Measurements from ENCODE around the gene SLC35F4.
"Not testable (repeated sequence)": the region's sequence is repeated elsewhere in the genome, so short reads cannot be mapped to it uniquely, and the experiment has no call there.

The SLC35F4 gene

GRCh38 chr14:57761800-57762199 is 104.1 kb downstream of the SLC35F4 start:
- Histone ChIP-seq H3K36me3 (ENCODE audit: control insufficient read depth, insufficient read depth, low read length) (no peaks in the 10 kb centered on the region), H3K4me1 (ENCODE audit: control insufficient read depth, insufficient read depth, low read length) (no peaks in the 10 kb centered on the region), H3K9ac (ENCODE audit: low read length) (no peak overlapping the region), H3K27ac (ENCODE audit: low read depth, low read length) (no peak overlapping the region), H3K4me3 (ENCODE audit: low read length) (no peak overlapping the region), H3K27me3 (ENCODE audit: control insufficient read depth, insufficient read depth, low read length) (no peaks in the 10 kb centered on the region)

GRCh38 chr14:57760896-57761295 is 105.0 kb downstream of the SLC35F4 start:
- Histone ChIP-seq H3K4me1 (ENCODE audit: control insufficient read depth, insufficient read depth, low read length) (no peaks in the 10 kb centered on the region), H3K36me3 (ENCODE audit: control insufficient read depth, insufficient read depth, low read length) (no peaks in the 10 kb centered on the region), H3K27me3 (ENCODE audit: control insufficient read depth, insufficient read depth, low read length) (no peaks in the 10 kb centered on the region), H3K9ac (ENCODE audit: low read length) (no peak overlapping the region), H3K27ac (ENCODE audit: low read depth, low read length) (no peak overlapping the region), H3K4me3 (ENCODE audit: low read length) (no peak overlapping the region)

- Histone ChIP-seq H3K27me3 (ENCODE audit: control insufficient read depth, insufficient read depth, low read length) (no peaks in the 10 kb centered on the region), H3K4me3 (ENCODE audit: low read length) (no peak overlapping the region), H3K36me3 (ENCODE audit: control insufficient read depth, insufficient read depth, low read length) (no peaks in the 10 kb centered on the region), H3K9ac (ENCODE audit: low read length) (no peak overlapping the region), H3K27ac (ENCODE audit: low read depth, low read length) (no peak overlapping the region), H3K4me1 (ENCODE audit: control insufficient read depth, insufficient read depth, low read length) (no peaks in the 10 kb centered on the region)
Observed at GRCh38 chr14:57755018-57755521, 110.8 kb downstream of the SLC35F4 start.

- H3K9ac ChIP-seq (ENCODE audit: low read length): no peak overlapping the region
- H3K27me3 ChIP-seq (ENCODE audit: control insufficient read depth, insufficient read depth, low read length): no peaks in the 10 kb centered on the region
- no peaks in the 10 kb centered on the region for H3K4me1 ChIP-seq (ENCODE audit: control insufficient read depth, insufficient read depth, low read length)
- H3K4me3 ChIP-seq (ENCODE audit: low read length): no peak overlapping the region
- no peak overlapping the region for H3K27ac ChIP-seq (ENCODE audit: low read depth, low read length)
- H3K36me3 ChIP-seq (ENCODE audit: control insufficient read depth, insufficient read depth, low read length): no peaks in the 10 kb centered on the region
Observed at GRCh38 chr14:57754527-57754926, 111.4 kb downstream of the SLC35F4 start.

GRCh38 chr14:57753821-57754220 is 112.1 kb downstream of the SLC35F4 start:
- no peaks in the 10 kb centered on the region for H3K27me3 ChIP-seq (ENCODE audit: control insufficient read depth, insufficient read depth, low read length)
- H3K36me3 ChIP-seq (ENCODE audit: control insufficient read depth, insufficient read depth, low read length): no peaks in the 10 kb centered on the region
- no peak overlapping the region for H3K27ac ChIP-seq (ENCODE audit: low read depth, low read length)
- no peak overlapping the region for H3K4me3 ChIP-seq (ENCODE audit: low read length)
- H3K9ac ChIP-seq (ENCODE audit: low read length): no peak overlapping the region
- H3K4me1 ChIP-seq (ENCODE audit: control insufficient read depth, insufficient read depth, low read length): no peaks in the 10 kb centered on the region

- H3K4me3 ChIP-seq (ENCODE audit: low read length); H3K9ac ChIP-seq (ENCODE audit: low read length); H3K36me3 ChIP-seq (ENCODE audit: control insufficient read depth, insufficient read depth, low read length); H3K27ac ChIP-seq (ENCODE audit: low read depth, low read length); H3K4me1 ChIP-seq (ENCODE audit: control insufficient read depth, insufficient read depth, low read length); H3K27me3 ChIP-seq (ENCODE audit: control insufficient read depth, insufficient read depth, low read length): not testable (repeated sequence)
Observed at GRCh38 chr14:57752142-57752695, 113.7 kb downstream of the SLC35F4 start.

GRCh38 chr14:57751400-57751799 is 114.5 kb downstream of the SLC35F4 start:
- no peak overlapping the region for H3K9ac ChIP-seq (ENCODE audit: low read length)
- no peak overlapping the region for H3K4me3 ChIP-seq (ENCODE audit: low read length)
- no peak overlapping the region for H3K27ac ChIP-seq (ENCODE audit: low read depth, low read length)
- no peaks in the 10 kb centered on the region for H3K4me1 ChIP-seq (ENCODE audit: control insufficient read depth, insufficient read depth, low read length)
- no peaks in the 10 kb centered on the region for H3K36me3 ChIP-seq (ENCODE audit: control insufficient read depth, insufficient read depth, low read length)
- H3K27me3 ChIP-seq (ENCODE audit: control insufficient read depth, insufficient read depth, low read length): no peaks in the 10 kb centered on the region

- H3K27me3 ChIP-seq (ENCODE audit: control insufficient read depth, insufficient read depth, low read length): no peaks in the 10 kb centered on the region
- H3K4me1 ChIP-seq (ENCODE audit: control insufficient read depth, insufficient read depth, low read length): no peaks in the 10 kb centered on the region
- no peaks in the 10 kb centered on the region for H3K36me3 ChIP-seq (ENCODE audit: control insufficient read depth, insufficient read depth, low read length)
- H3K4me3 ChIP-seq (ENCODE audit: low read length): no peak overlapping the region
- H3K27ac ChIP-seq (ENCODE audit: low read depth, low read length): no peak overlapping the region
- H3K9ac ChIP-seq (ENCODE audit: low read length): no peak overlapping the region
Observed at GRCh38 chr14:57749267-57749666, 116.6 kb downstream of the SLC35F4 start.

- Histone ChIP-seq H3K27me3 (ENCODE audit: control insufficient read depth, insufficient read depth, low read length) (no peaks in the 10 kb centered on the region), H3K4me3 (ENCODE audit: low read length) (no peak overlapping the region), H3K4me1 (ENCODE audit: control insufficient read depth, insufficient read depth, low read length) (no peaks in the 10 kb centered on the region), H3K27ac (ENCODE audit: low read depth, low read length) (no peak overlapping the region), H3K36me3 (ENCODE audit: control insufficient read depth, insufficient read depth, low read length) (no peaks in the 10 kb centered on the region), H3K9ac (ENCODE audit: low read length) (no peak overlapping the region)
Observed at GRCh38 chr14:57748279-57748678, 117.6 kb downstream of the SLC35F4 start.

GRCh38 chr14:57747036-57747435 is 118.9 kb downstream of the SLC35F4 start:
- Histone ChIP-seq H3K4me1 (ENCODE audit: control insufficient read depth, insufficient read depth, low read length) (no peaks in the 10 kb centered on the region), H3K27me3 (ENCODE audit: control insufficient read depth, insufficient read depth, low read length) (no peaks in the 10 kb centered on the region), H3K27ac (ENCODE audit: low read depth, low read length) (no peak overlapping the region), H3K4me3 (ENCODE audit: low read length) (no peak overlapping the region), H3K36me3 (ENCODE audit: control insufficient read depth, insufficient read depth, low read length) (no peaks in the 10 kb centered on the region), H3K9ac (ENCODE audit: low read length) (no peak overlapping the region)

- Histone ChIP-seq H3K4me1 (ENCODE audit: control insufficient read depth, insufficient read depth, low read length) (no peaks in the 10 kb centered on the region), H3K4me3 (ENCODE audit: low read length) (no peak overlapping the region), H3K27ac (ENCODE audit: low read depth, low read length) (no peak overlapping the region), H3K36me3 (ENCODE audit: control insufficient read depth, insufficient read depth, low read length) (no peaks in the 10 kb centered on the region), H3K9ac (ENCODE audit: low read length) (no peak overlapping the region), H3K27me3 (ENCODE audit: control insufficient read depth, insufficient read depth, low read length) (no peaks in the 10 kb centered on the region)
Observed at GRCh38 chr14:57746563-57746962, 119.3 kb downstream of the SLC35F4 start.

- Histone ChIP-seq H3K4me3 (ENCODE audit: low read length) (no peak overlapping the region), H3K27ac (ENCODE audit: low read depth, low read length) (no peak overlapping the region), H3K27me3 (ENCODE audit: control insufficient read depth, insufficient read depth, low read length) (no peaks in the 10 kb centered on the region), H3K36me3 (ENCODE audit: control insufficient read depth, insufficient read depth, low read length) (no peaks in the 10 kb centered on the region), H3K4me1 (ENCODE audit: control insufficient read depth, insufficient read depth, low read length) (no peaks in the 10 kb centered on the region), H3K9ac (ENCODE audit: low read length) (no peak overlapping the region)
Observed at GRCh38 chr14:57739516-57739915, 126.4 kb downstream of the SLC35F4 start.

- Histone ChIP-seq H3K36me3 (ENCODE audit: control insufficient read depth, insufficient read depth, low read length) (no peaks in the 10 kb centered on the region), H3K9ac (ENCODE audit: low read length) (no peak overlapping the region), H3K4me3 (ENCODE audit: low read length) (no peak overlapping the region), H3K27me3 (ENCODE audit: control insufficient read depth, insufficient read depth, low read length) (no peaks in the 10 kb centered on the region), H3K4me1 (ENCODE audit: control insufficient read depth, insufficient read depth, low read length) (peaks cover under 1% of the 10 kb centered on the region), H3K27ac (ENCODE audit: low read depth, low read length) (no peak overlapping the region)
Observed at GRCh38 chr14:57737598-57737997, 128.3 kb downstream of the SLC35F4 start.

All from rectal smooth muscle tissue (tissue), 1 donor.